Tibial nerve (tissue), 4 donors: ENCODE measurements around the gene RPGR. TPM values are rescaled to one million over a fixed set of nuclear protein-coding genes. Genes with fewer than 3 reads are reported as not detected.

Source experiments
- DNase-seq, 2 donors: peaks; one replicate each; pipeline ENCODE4 v3.0.0-alpha.2; 2019; ENCODE audit warnings: low spot score in 2 of 2
- H3K27ac ChIP-seq, 4 donors: fragments of 200-600 bp; sonication (generic) in 3 of 4; one replicate each; pipeline ENCODE4 v1.5.1; 2017 to 2019; ENCODE audit warnings: mild to moderate bottlenecking in 1 of 4
- H3K27me3 ChIP-seq, 2 donors: fragments of 200-600 bp; sonication (generic) in 1 of 2; one replicate each; pipeline versions ENCODE4 v1.5.1 to v1.6.0; 2017 to 2019
- H3K36me3 ChIP-seq, 3 donors: fragments of 200-600 bp; sonication (generic); one replicate each; pipeline ENCODE4 v1.5.1; 2018 to 2019
- H3K4me1 ChIP-seq, 4 donors: fragments of 200-600 bp; sonication (generic) in 3 of 4; one replicate each; pipeline ENCODE4 v1.5.1; 2017 to 2019
- H3K4me3 ChIP-seq, 4 donors: fragments of 200-600 bp; sonication (generic) in 3 of 4; one replicate each; pipeline ENCODE4 v1.5.1; 2017 to 2019; ENCODE audit warnings: mild to moderate bottlenecking in 1 of 4, moderate library complexity in 1 of 4
- H3K9me3 ChIP-seq, 4 donors: fragments of 200-600 bp; sonication (generic) in 3 of 4; one replicate each; pipeline ENCODE4 v1.5.1; 2017 to 2019
- EP300 ChIP-seq, 2 donors: sonication (generic); formaldehyde crosslinking; IDR thresholded peaks; one replicate each; pipeline ENCODE4 v1.6.1; 2017; ENCODE audit warnings: antibody characterized with exemption in 2 of 2, mild to moderate bottlenecking in 1 of 2
- POLR2A ChIP-seq, 2 donors: fragments of 450-650 bp; IDR thresholded peaks; one replicate each; pipeline ENCODE4 v1.6.1; 2017; ENCODE audit warnings: antibody characterized with exemption in 2 of 2, mild to moderate bottlenecking in 2 of 2, moderate library complexity in 2 of 2
- WGBS, 2 donors: methylation state at CpG; one replicate each; pipeline ENCODE4 v1.1.5; 2018; 5-methylcytosine and 5-hydroxymethylcytosine counted together
- total RNA-seq, 4 donors: library from RNA; depleted of rRNA; stranded (reverse); fragments of >200 nt; gene quantifications; one replicate each; pipeline ENCODE4 v1.1.0, GENCODE V29; 2016
- TF ChIP-seq, protein P1 (sequence below), 5 experiments: fragments of 200-600 bp in 3 of 5; fragments of 450-650 bp in 2 of 5; sonication (generic) in 3 of 5; IDR thresholded peaks; one replicate each; pipeline ENCODE4 v1.5.1; 2016 to 2019; ENCODE audit warnings: antibody characterized with exemption in 5 of 5, mild to moderate bottlenecking in 3 of 5, moderate library complexity in 2 of 5

The RPGR gene
- total RNA-seq, 4 donors from 2014 or later, result 28.9 to 89.8 (median 80.0) TPM

DNA sequence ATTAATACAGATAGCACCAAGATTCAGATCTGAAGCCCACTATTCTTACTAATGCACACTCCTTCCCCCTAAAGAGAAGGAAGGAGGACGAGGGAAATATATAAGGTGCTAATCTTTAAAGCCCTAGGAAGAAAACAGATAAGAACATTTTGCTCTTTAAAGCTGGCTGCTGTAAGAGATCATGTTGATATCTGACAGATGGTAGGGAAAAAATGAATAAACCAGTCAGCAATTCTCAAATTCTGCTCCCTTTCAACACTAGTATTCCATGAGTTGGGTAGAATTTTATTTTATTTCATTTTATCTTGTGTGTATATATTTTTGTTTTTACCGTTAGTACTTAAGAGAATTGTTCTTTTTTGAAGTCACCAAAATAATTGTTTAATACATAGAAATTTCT lies 44.3 kb upstream of the RPGR start:
- Histone ChIP-seq H3K4me3 (no peak overlapping the region), H3K36me3 (no peaks in the 10 kb centered on the region), H3K27me3 (no peaks in the 10 kb centered on the region), H3K9me3 (no peaks in the 10 kb centered on the region), H3K27ac (no peak overlapping the region), H3K4me1 (no peaks in the 10 kb centered on the region)
- 63 to 91% methylated on average over 2 of the region's 2 CpGs for WGBS, 2 donors
- TF ChIP-seq, protein P1, sequence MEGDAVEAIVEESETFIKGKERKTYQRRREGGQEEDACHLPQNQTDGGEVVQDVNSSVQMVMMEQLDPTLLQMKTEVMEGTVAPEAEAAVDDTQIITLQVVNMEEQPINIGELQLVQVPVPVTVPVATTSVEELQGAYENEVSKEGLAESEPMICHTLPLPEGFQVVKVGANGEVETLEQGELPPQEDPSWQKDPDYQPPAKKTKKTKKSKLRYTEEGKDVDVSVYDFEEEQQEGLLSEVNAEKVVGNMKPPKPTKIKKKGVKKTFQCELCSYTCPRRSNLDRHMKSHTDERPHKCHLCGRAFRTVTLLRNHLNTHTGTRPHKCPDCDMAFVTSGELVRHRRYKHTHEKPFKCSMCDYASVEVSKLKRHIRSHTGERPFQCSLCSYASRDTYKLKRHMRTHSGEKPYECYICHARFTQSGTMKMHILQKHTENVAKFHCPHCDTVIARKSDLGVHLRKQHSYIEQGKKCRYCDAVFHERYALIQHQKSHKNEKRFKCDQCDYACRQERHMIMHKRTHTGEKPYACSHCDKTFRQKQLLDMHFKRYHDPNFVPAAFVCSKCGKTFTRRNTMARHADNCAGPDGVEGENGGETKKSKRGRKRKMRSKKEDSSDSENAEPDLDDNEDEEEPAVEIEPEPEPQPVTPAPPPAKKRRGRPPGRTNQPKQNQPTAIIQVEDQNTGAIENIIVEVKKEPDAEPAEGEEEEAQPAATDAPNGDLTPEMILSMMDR (IDR thresholded peaks at IDR 0.05), result no peak
- no peak for TF ChIP-seq EP300 (IDR thresholded peaks at IDR 0.05)
- no peak for TF ChIP-seq POLR2A (IDR thresholded peaks at IDR 0.05)
- no peak for DNase-seq

DNA sequence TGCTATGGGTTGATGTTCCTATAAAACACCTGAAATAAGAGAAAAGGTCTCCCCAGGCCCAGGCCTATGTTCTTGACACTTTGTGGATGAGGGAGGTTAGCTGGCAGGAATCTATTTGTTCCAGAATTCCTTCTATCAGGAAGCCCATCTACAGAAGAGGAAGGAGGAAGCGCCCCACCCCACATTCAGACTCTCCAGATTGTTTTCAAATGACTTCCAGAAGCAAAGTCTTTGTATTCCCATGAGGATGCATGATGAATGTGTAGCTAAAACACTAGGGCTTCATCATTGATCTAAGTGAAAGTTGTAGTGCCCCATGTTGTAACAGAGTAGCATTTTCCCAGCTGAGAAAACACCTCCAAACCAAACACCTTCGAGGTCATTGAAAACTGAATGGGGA lies 41.5 kb upstream of the RPGR start:
- no peak for DNase-seq
- Histone ChIP-seq H3K36me3 (no peaks in the 10 kb centered on the region), H3K4me3 (no peak overlapping the region), H3K4me1 (no peaks in the 10 kb centered on the region), H3K9me3 (no peaks in the 10 kb centered on the region), H3K27me3 (no peaks in the 10 kb centered on the region), H3K27ac (no peak overlapping the region)
- WGBS, 2 donors, result 41 to 63% methylated on average over 2 of the region's 2 CpGs
- TF ChIP-seq EP300 (IDR thresholded peaks at IDR 0.05) (no peak), POLR2A (IDR thresholded peaks at IDR 0.05) (no peak)
- TF ChIP-seq, protein P1 (IDR thresholded peaks at IDR 0.05), result no peak

DNA sequence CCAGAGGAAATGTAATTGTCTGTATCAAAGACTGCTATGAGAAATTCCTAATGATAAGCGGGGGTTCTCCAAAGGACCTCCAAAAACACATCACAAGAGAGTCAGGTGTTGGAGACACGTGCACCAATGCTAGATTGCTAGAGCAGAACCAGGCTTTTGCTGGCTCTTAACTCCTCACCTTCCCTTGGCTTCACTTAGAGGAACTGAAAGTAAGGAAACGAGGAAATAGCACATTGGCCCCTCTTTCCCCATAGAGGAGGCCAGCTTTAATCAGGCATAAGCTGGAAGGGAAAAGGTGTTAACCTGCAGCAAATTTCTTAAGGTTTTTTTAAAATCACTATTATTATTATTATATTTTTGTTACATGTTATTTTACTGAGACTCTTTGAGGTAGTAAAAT lies 38.6 kb upstream of the RPGR start:
- Histone ChIP-seq H3K9me3 (no peaks in the 10 kb centered on the region), H3K27ac (no peak overlapping the region), H3K27me3 (no peaks in the 10 kb centered on the region), H3K36me3 (no peaks in the 10 kb centered on the region), H3K4me3 (no peak overlapping the region), H3K4me1 (no peaks in the 10 kb centered on the region)
- TF ChIP-seq EP300 (IDR thresholded peaks at IDR 0.05) (no peak), POLR2A (IDR thresholded peaks at IDR 0.05) (no peak)
- TF ChIP-seq, protein P1 (IDR thresholded peaks at IDR 0.05), result no peak
- DNase-seq, result no peak
- 57 to 74% methylated on average over 3 of the region's 3 CpGs for WGBS, 2 donors

GRCh38 chrX:38363046-38363445 lies 35.7 kb upstream of the RPGR start:
- H3K27ac ChIP-seq, result no peak overlapping the region
- TF ChIP-seq EP300 (IDR thresholded peaks at IDR 0.05), result no peak
- TF ChIP-seq, protein P1 (IDR thresholded peaks at IDR 0.05), result no peak
- TF ChIP-seq POLR2A (IDR thresholded peaks at IDR 0.05), result no peak

GRCh38 chrX:38357747-38358673 lies 30.7 kb upstream of the RPGR start:
- Histone ChIP-seq H3K4me3 (no peak overlapping the region), H3K27ac (peak overlapping the region in 2 of 4 donors; percentile 3 to 29), H3K4me1 (no peaks in the 10 kb centered on the region), H3K27me3 (no peaks in the 10 kb centered on the region), H3K9me3 (no peaks in the 10 kb centered on the region), H3K36me3 (no peaks in the 10 kb centered on the region)
- no peak for DNase-seq
- WGBS, 2 donors, result 36 to 48% methylated on average over 4 of the region's 4 CpGs
- TF ChIP-seq POLR2A (IDR thresholded peaks at IDR 0.05), result no peak
- no peak for TF ChIP-seq EP300 (IDR thresholded peaks at IDR 0.05)
- TF ChIP-seq, protein P1 (IDR thresholded peaks at IDR 0.05), result no peak

More at GRCh38 chrX:38363046-38363445, 35.7 kb upstream of the RPGR start:
- Histone ChIP-seq H3K4me3 (no peak overlapping the region), H3K9me3 (no peaks in the 10 kb centered on the region), H3K4me1 (no peaks in the 10 kb centered on the region), H3K27me3 (no peaks in the 10 kb centered on the region), H3K36me3 (no peaks in the 10 kb centered on the region)
- no peak for DNase-seq
